HepG2 (cell line): Measurements from ENCODE around the gene SP6. TPM values are rescaled to one million over a fixed set of nuclear protein-coding genes. Genes with fewer than 3 reads are reported as not detected.

Source experiments
- ATAC-seq: fragments of 200-7000 bp; cut with Tn5 transposase; 3 replicates; pipeline ENCODE4 v1.9.1; 2020; ENCODE audit warnings: mild to moderate bottlenecking, moderate library complexity
- BruUV-seq: library from RNA; stranded (reverse); fragments of 400-500 nt; replicated peaks from 2 replicates; lab custom pipeline; 2021; lab: Mats Ljungman, UMichigan
- CTCF ChIA-PET: fragments of 300-600 bp; formaldehyde crosslinking; extraction: SDS; loops from one replicate; lab custom pipeline; 2021; ENCODE audit warnings: low total read pairs, inconsistent platforms, low intra/inter-chr PET ratio; lab: Yijun Ruan, JAX
- POLR2A ChIA-PET: fragments of 350-600 bp; sonication (Branson Sonifier 250); formaldehyde crosslinking; loops from one replicate; lab custom pipeline; 2020; ENCODE audit warnings: antibody characterized with exemption, inconsistent platforms; lab: Yijun Ruan, JAX
- DNase-seq: peaks from one replicate; pipeline ENCODE4 v3.0.0-alpha.2; 2015; ENCODE audit warnings: low spot score
- FAIRE-seq: peaks from 3 replicates; lab custom pipeline; 2011; peaks lifted over from hg19 to GRCh38; lab: Jason Lieb, UNC
- H2AFZ ChIP-seq: one replicate; pipeline ENCODE4 v1.6.1; 2011; ENCODE audit warnings: low read length, inconsistent platforms
- H3K27ac ChIP-seq: fragments of 300-600 bp; 3 replicates; pipeline ENCODE4 v1.8.0; 2011; ENCODE audit warnings: mixed run types, mild to moderate bottlenecking, mixed read lengths, low read length, inconsistent platforms; ENCODE audit not compliant: insufficient read depth; ENCODE audit errors: extremely low read length
- H3K27me3 ChIP-seq, 2 experiments: fragments of 200-600 bp in 1 of 2; 2 replicates in 1 of 2; 3 replicates in 1 of 2; pipeline versions ENCODE4 v1.6.0 to v1.8.0; 2011; ENCODE audit warnings: low read length in 2 of 2, mild to moderate bottlenecking in 2 of 2, moderate library complexity in 2 of 2, inconsistent platforms in 1 of 2; ENCODE audit not compliant: insufficient read depth in 2 of 2, control insufficient read depth in 1 of 2
- H3K36me3 ChIP-seq, 2 experiments: fragments of 200-600 bp in 1 of 2; replicated peaks in 1 of 2; 2 replicates in 1 of 2; 3 replicates in 1 of 2; pipeline versions ENCODE4 v1.5.1 to v1.8.0; 2011; ENCODE audit warnings: low read length in 2 of 2, inconsistent platforms in 1 of 2; ENCODE audit not compliant: insufficient read depth in 2 of 2, control insufficient read depth in 1 of 2
- H3K4me1 ChIP-seq: 2 replicates; pipeline ENCODE4 v1.5.1; 2012; ENCODE audit warnings: low read length, inconsistent platforms; ENCODE audit not compliant: insufficient read depth
- H3K4me2 ChIP-seq: 2 replicates; pipeline ENCODE4 v1.6.0; 2011; ENCODE audit warnings: low read depth, low read length, inconsistent platforms
- H3K4me3 ChIP-seq, 3 experiments: fragments of 200-600 bp in 1 of 3; sonication (generic), shearing (Covaris generic) in 1 of 3; replicated peaks in 1 of 3; 2 replicates each; pipeline ENCODE4 v1.5.1; 2011 to 2016; ENCODE audit warnings: low read length in 3 of 3, inconsistent platforms in 2 of 3, low read depth in 2 of 3, mild to moderate bottlenecking in 2 of 3, control low read depth in 1 of 3, mixed read lengths in 1 of 3; ENCODE audit not compliant: insufficient read depth in 1 of 3
- H3K79me2 ChIP-seq: one replicate; pipeline ENCODE4 v1.6.1; 2011; ENCODE audit warnings: low read length, inconsistent platforms; ENCODE audit not compliant: insufficient read depth
- H3K9ac ChIP-seq: 2 replicates; pipeline ENCODE4 v1.6.0; 2011; ENCODE audit warnings: mild to moderate bottlenecking, low read depth, low read length, inconsistent platforms; ENCODE audit not compliant: insufficient read depth
- H3K9me3 ChIP-seq: 2 replicates; pipeline ENCODE4 v1.5.1; 2012; ENCODE audit warnings: mild to moderate bottlenecking, low read length
- H4K20me1 ChIP-seq: 2 replicates; pipeline ENCODE4 v1.6.0; 2011; ENCODE audit warnings: inconsistent platforms, mild to moderate bottlenecking, low read length, moderate library complexity; ENCODE audit not compliant: insufficient read depth
- ATF3 ChIP-seq: sonication (generic); formaldehyde crosslinking; IDR thresholded peaks from 2 replicates; pipeline ENCODE4 v1.4.0; 2020; ENCODE audit warnings: missing genetic modification reagents
- BATF2 ChIP-seq: sonication (generic); formaldehyde crosslinking; IDR thresholded peaks from 2 replicates; pipeline ENCODE4 v1.8.0; 2022; ENCODE audit warnings: mild to moderate bottlenecking, missing genetic modification reagents, moderate library complexity
- BCLAF1 ChIP-seq: fragments of 450-650 bp; IDR thresholded peaks from 2 replicates; pipeline ENCODE4 v1.6.1; 2017; ENCODE audit warnings: mild to moderate bottlenecking
- DMAP1 ChIP-seq: IDR thresholded peaks from 2 replicates; pipeline ENCODE4 v1.6.1; 2016
- KAT8 ChIP-seq: IDR thresholded peaks from 2 replicates; pipeline ENCODE4 v1.6.1; 2016; ENCODE audit warnings: missing genetic modification reagents, missing compliant biosample characterization
- MEIS1 ChIP-seq: sonication (generic); formaldehyde crosslinking; IDR thresholded peaks from 2 replicates; pipeline ENCODE4 v1.9.0; 2021; ENCODE audit warnings: mild to moderate bottlenecking, missing genetic modification reagents, moderate library complexity, borderline replicate concordance
- MTERF4 ChIP-seq: sonication (generic); formaldehyde crosslinking; IDR thresholded peaks from 2 replicates; pipeline ENCODE4 v1.8.0; 2023; ENCODE audit warnings: mild to moderate bottlenecking, missing genetic modification reagents
- MTF2 ChIP-seq: sonication (generic); formaldehyde crosslinking; IDR thresholded peaks from 2 replicates; pipeline ENCODE4 v1.5.0; 2020; ENCODE audit warnings: missing genetic modification reagents, borderline replicate concordance
- NRL ChIP-seq: sonication (generic); formaldehyde crosslinking; IDR thresholded peaks from 2 replicates; pipeline ENCODE4 v1.5.0; 2020; ENCODE audit warnings: missing genetic modification reagents, mild to moderate bottlenecking, moderate library complexity, borderline replicate concordance
- PBX2 ChIP-seq: IDR thresholded peaks from 2 replicates; pipeline ENCODE4 v1.6.1; 2016; ENCODE audit warnings: control low read depth
- RBM22 ChIP-seq: fragments of 200-400 bp; formaldehyde crosslinking; optimal IDR thresholded peaks from 2 replicates; pipeline ENCODE3; 2017; ENCODE audit warnings: mild to moderate bottlenecking, low read length, moderate library complexity
- RFX5 ChIP-seq: IDR thresholded peaks from 2 replicates; pipeline ENCODE4 v1.6.1; 2011; ENCODE audit warnings: low read depth, low read length, improper control_type of control experiment
- RORA ChIP-seq: sonication (generic); formaldehyde crosslinking; IDR thresholded peaks from 2 replicates; pipeline ENCODE4 v1.5.0; 2020; ENCODE audit warnings: mild to moderate bottlenecking, missing genetic modification reagents, moderate library complexity
- RXRB ChIP-seq: IDR thresholded peaks from 2 replicates; pipeline ENCODE4 v1.6.1; 2016; ENCODE audit warnings: borderline replicate concordance, missing genetic modification reagents, missing compliant biosample characterization
- SIN3A ChIP-seq: IDR thresholded peaks from 2 replicates; pipeline ENCODE4 v1.6.1; 2011; ENCODE audit warnings: low read depth, mild to moderate bottlenecking, control low read depth, low read length, borderline replicate concordance
- SOX6 ChIP-seq, 2 experiments: fragments of 450-650 bp in 1 of 2; sonication (generic) in 1 of 2; formaldehyde crosslinking in 1 of 2; IDR thresholded peaks; 2 replicates each; pipeline versions ENCODE4 v1.4.0 to v1.6.1; 2017 to 2020; ENCODE audit warnings: antibody characterized with exemption in 1 of 2, mild to moderate bottlenecking in 1 of 2, missing genetic modification reagents in 1 of 2
- XBP1 ChIP-seq: sonication (generic); formaldehyde crosslinking; IDR thresholded peaks from 2 replicates; pipeline ENCODE4 v1.5.0; 2020; ENCODE audit warnings: missing genetic modification reagents
- ZNF704 ChIP-seq: sonication (generic); formaldehyde crosslinking; IDR thresholded peaks from 2 replicates; pipeline ENCODE4 v1.8.1; 2023; ENCODE audit warnings: mild to moderate bottlenecking, inconsistent platforms, moderate library complexity, missing genetic modification reagents, borderline replicate concordance
- WGBS: methylation state at CpG from one replicate; pipeline ENCODE4 v1.1.6; 2017; ENCODE audit warnings: low lambda C conversion rate; 5-methylcytosine and 5-hydroxymethylcytosine counted together
- in situ Hi-C: cut with HindIII; loops from 2 replicates; pipeline ENCODE4 v1.10.0; 2017; ENCODE audit warnings: low pct_unique_long_range_greater_than_20kb; ENCODE audit not compliant: extremely low pct_ligation_motif_present
- intact Hi-C: fragments of 100-400 bp; cut with micrococcal nuclease; formaldehyde crosslinking; loops from one replicate; pipeline ENCODE4 v1.10.0; 2022; ENCODE audit not compliant: unreplicated experiment
- polyA plus RNA-seq, 8 experiments: library from polyadenylated mRNA; depleted of rRNA in 3 of 8; stranded (reverse) in 7 of 8; unstranded in 1 of 8; fragments of >200 nt; fragmentation: Illumina TruSeq in 4 of 8; extraction: Trizol in 4 of 8; gene quantifications; 2 replicates each; pipeline versions ENCODE4 v1.2.1 to v1.2.3, GENCODE V29; 2011 to 2016; ENCODE audit warnings: low read depth in 4 of 8, missing spikeins in 1 of 8, mixed read lengths in 1 of 8; ENCODE audit not compliant: insufficient read depth in 1 of 8
- total RNA-seq, 5 experiments: library from RNA; depleted of rRNA; stranded (reverse); fragments of >200 nt; fragmentation: Illumina TruSeq; extraction: Trizol; gene quantifications; 2 replicates each; pipeline ENCODE4 v1.2.3, GENCODE V29; 2016; ENCODE audit warnings: low read depth in 1 of 5

SP6 gene
- total and polyA plus RNA-seq, 2 of the 13 experiments (the other 11 are each of a cell fraction or from before 2014, with no cell fraction given) = 0.07 TPM

- ATAC-seq (no peak), FAIRE-seq (no peak)
- no peak overlapping the region for H3K9ac ChIP-seq
- TF ChIP-seq RBM22 (no peak), BCLAF1 (no peak), RXRB (CRISPR knock-in tag) (no peak), XBP1 (CRISPR knock-in tag) (no peak), ATF3 (CRISPR knock-in tag) (no peak), KAT8 (CRISPR knock-in tag) (no peak), DMAP1 (CRISPR knock-in tag) (no peak), SIN3A (no peak), PBX2 (CRISPR knock-in tag) (no peak), SOX6 (IDR thresholded peaks at IDR 0.05) (no peak), SOX6 (CRISPR knock-in tag; IDR thresholded peaks at IDR 0.05) (no peak), NRL (CRISPR knock-in tag) (no peak), RORA (CRISPR knock-in tag) (no peak), RFX5 (no peak), MEIS1 (CRISPR knock-in tag) (no peak), BATF2 (CRISPR knock-in tag) (no peak), ZNF704 (CRISPR knock-in tag) (no peak), MTF2 (CRISPR knock-in tag) (no peak), MTERF4 (no peak)
Observed at GRCh38 chr17:47816111-47816735, 34.7 kb downstream of the SP6 start.

More at GRCh38 chr17:47816111-47816735, 34.7 kb downstream of the SP6 start:
- intact Hi-C loops (no loop called here), in situ Hi-C loops (no loop called here)
- no peak overlapping the region for H3K4me3 ChIP-seq
- DNase-seq = no peak
- ChIA-PET POLR2A (no interaction called here), CTCF (no interaction called here)
- H3K27me3 ChIP-seq = no peaks in the 10 kb centered on the region; a peak in 1 of 5 replicates
- no peak overlapping the region for H2AFZ ChIP-seq
- H3K4me2 ChIP-seq = no peak overlapping the region
- H3K9me3 ChIP-seq = no peaks in the 10 kb centered on the region
- peaks cover 12% of the 10 kb centered on the region for H3K4me1 ChIP-seq
- H3K27ac ChIP-seq = no peak overlapping the region
- H3K36me3 ChIP-seq = peaks cover 16 to 25% of the 10 kb centered on the region in 2 experiments; a peak in 4 of 5 replicates
- 99% methylated on average over 19 of the region's 21 CpGs for WGBS
- no TSS peak for BruUV-seq
- no peaks in the 10 kb centered on the region for H3K79me2 ChIP-seq
- no peaks in the 10 kb centered on the region for H4K20me1 ChIP-seq
